Measurements from ENCODE around the gene PCGF1. TPM values are rescaled to one million over a fixed set of nuclear protein-coding genes. Genes with fewer than 3 reads are reported as not detected.
A peak's percentile ranks its signal among the peaks of the same experiment; 100 is the strongest.

Gene PCGF1
- total and polyA plus RNA-seq, 9 of the 15 experiments (the other 6 are each of a cell fraction or from before 2014, with no cell fraction given) = 20.3 to 45.7 (median 29.3) TPM

DNA sequence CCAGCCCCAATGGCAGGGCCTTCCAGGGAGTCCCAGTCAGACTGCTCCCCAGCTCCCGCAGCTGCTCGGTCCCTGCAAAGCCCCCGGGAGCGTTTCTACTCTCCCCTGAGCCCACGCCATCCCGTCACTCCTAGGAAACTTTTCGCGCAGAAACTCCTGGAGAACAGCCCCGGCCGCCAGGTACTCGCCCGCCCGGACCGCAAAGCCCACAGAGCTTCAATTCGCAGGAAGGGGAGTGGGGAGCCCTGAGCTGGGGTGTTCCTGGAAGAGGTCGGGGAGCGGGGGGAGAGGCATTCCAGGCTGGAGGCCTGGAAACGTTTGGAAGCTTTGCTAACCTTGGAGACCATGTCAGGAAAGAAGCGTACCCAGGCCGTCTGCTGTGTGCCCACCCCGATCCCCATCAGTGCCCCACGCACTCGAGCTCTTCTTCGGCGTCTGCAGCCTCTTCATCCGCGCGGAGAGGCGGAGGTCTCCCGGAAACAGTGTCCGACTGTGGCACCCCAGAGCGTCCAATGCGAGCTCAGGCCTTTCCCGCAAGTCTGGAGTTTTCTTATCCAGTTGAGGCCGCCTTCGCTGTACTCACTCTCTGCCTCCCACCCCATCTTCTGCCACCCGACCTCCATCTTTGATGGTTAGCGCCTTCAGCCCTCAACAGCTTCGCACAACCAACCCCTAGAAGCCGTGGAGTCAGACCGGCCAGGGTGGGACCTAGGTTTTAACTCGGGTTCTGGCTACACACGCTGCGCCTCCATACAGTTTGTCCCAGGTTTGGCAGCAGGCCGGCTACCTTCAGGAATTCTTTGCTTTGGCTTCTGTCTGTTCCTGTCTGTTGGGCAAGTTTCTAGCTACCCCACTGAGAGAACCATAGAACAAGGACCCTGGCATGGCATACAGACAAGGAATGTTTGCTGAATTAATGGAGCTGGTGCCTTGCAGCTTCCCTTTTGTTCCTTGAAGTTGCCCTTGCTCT is 3.7 kb downstream of the PCGF1 start (continued):
- TF ChIP-seq, protein P1, sequence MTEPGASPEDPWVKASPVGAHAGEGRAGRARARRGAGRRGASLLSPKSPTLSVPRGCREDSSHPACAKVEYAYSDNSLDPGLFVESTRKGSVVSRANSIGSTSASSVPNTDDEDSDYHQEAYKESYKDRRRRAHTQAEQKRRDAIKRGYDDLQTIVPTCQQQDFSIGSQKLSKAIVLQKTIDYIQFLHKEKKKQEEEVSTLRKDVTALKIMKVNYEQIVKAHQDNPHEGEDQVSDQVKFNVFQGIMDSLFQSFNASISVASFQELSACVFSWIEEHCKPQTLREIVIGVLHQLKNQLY (CRISPR knock-in tag; conservative IDR thresholded peaks at IDR 0.05) = no peak
- no peak for TF ChIP-seq ZNF785 (CRISPR knock-in tag; IDR thresholded peaks at IDR 0.05)
- peak; percentile 8; the same call in 1 of the 2 replicates for TF ChIP-seq JUND (IDR thresholded peaks at IDR 0.05; ENCODE audit: borderline replicate concordance, low read depth, low read length)
- no peak for TF ChIP-seq JUND (tag; IDR thresholded peaks at IDR 0.05; ENCODE audit: borderline replicate concordance, low read depth, low read length)
- no peak for TF ChIP-seq KLF16 (IDR thresholded peaks at IDR 0.05)
- TF ChIP-seq JUN (IDR thresholded peaks at IDR 0.05; ENCODE audit: borderline replicate concordance, low read depth, low read length) = no peak
- no peak for TF ChIP-seq JUN (CRISPR knock-in tag; IDR thresholded peaks at IDR 0.05; ENCODE audit: borderline replicate concordance)
- no peak for TF ChIP-seq KLF10 (CRISPR knock-in tag; IDR thresholded peaks at IDR 0.05)
- TF ChIP-seq, protein P2, sequence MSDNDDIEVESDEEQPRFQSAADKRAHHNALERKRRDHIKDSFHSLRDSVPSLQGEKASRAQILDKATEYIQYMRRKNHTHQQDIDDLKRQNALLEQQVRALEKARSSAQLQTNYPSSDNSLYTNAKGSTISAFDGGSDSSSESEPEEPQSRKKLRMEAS (CRISPR knock-in tag; IDR thresholded peaks at IDR 0.05) = no peak
- TF ChIP-seq HDAC1 (IDR thresholded peaks at IDR 0.05) = no peak
- TF ChIP-seq NFE2 (IDR thresholded peaks at IDR 0.05; ENCODE audit: low read depth) = no peak
- TF ChIP-seq SREBF1 (IDR thresholded peaks at IDR 0.05; ENCODE audit: borderline replicate concordance, low read depth, low read length) = no peak
- TF ChIP-seq, protein P3, sequence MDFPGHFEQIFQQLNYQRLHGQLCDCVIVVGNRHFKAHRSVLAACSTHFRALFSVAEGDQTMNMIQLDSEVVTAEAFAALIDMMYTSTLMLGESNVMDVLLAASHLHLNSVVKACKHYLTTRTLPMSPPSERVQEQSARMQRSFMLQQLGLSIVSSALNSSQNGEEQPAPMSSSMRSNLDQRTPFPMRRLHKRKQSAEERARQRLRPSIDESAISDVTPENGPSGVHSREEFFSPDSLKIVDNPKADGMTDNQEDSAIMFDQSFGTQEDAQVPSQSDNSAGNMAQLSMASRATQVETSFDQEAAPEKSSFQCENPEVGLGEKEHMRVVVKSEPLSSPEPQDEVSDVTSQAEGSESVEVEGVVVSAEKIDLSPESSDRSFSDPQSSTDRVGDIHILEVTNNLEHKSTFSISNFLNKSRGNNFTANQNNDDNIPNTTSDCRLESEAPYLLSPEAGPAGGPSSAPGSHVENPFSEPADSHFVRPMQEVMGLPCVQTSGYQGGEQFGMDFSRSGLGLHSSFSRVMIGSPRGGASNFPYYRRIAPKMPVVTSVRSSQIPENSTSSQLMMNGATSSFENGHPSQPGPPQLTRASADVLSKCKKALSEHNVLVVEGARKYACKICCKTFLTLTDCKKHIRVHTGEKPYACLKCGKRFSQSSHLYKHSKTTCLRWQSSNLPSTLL (IDR thresholded peaks at IDR 0.05) = no peak
- TF ChIP-seq BMI1 (IDR thresholded peaks at IDR 0.05; ENCODE audit: low read length) = no peak
- TF ChIP-seq, protein P4, sequence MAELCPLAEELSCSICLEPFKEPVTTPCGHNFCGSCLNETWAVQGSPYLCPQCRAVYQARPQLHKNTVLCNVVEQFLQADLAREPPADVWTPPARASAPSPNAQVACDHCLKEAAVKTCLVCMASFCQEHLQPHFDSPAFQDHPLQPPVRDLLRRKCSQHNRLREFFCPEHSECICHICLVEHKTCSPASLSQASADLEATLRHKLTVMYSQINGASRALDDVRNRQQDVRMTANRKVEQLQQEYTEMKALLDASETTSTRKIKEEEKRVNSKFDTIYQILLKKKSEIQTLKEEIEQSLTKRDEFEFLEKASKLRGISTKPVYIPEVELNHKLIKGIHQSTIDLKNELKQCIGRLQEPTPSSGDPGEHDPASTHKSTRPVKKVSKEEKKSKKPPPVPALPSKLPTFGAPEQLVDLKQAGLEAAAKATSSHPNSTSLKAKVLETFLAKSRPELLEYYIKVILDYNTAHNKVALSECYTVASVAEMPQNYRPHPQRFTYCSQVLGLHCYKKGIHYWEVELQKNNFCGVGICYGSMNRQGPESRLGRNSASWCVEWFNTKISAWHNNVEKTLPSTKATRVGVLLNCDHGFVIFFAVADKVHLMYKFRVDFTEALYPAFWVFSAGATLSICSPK (IDR thresholded peaks at IDR 0.05; ENCODE audit: borderline replicate concordance) = no peak
- TF ChIP-seq, protein P5, sequence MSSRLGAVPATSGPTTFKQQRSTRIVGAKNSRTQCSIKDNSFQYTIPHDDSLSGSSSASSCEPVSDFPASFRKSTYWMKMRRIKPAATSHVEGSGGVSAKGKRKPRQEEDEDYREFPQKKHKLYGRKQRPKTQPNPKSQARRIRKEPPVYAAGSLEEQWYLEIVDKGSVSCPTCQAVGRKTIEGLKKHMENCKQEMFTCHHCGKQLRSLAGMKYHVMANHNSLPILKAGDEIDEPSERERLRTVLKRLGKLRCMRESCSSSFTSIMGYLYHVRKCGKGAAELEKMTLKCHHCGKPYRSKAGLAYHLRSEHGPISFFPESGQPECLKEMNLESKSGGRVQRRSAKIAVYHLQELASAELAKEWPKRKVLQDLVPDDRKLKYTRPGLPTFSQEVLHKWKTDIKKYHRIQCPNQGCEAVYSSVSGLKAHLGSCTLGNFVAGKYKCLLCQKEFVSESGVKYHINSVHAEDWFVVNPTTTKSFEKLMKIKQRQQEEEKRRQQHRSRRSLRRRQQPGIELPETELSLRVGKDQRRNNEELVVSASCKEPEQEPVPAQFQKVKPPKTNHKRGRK (tag; IDR thresholded peaks at IDR 0.05) = no peak
- TF ChIP-seq GATAD2A (IDR thresholded peaks at IDR 0.05) = no peak
- no peak; a peak in 1 of 4 replicates for TF ChIP-seq FOXK2 (conservative IDR thresholded peaks at IDR 0.05 in 1 of 2, IDR thresholded peaks at IDR 0.05 in 1 of 2; ENCODE audit: low read depth in 2 of 2)
- TF ChIP-seq PHB (CRISPR knock-in tag; IDR thresholded peaks at IDR 0.05) = no peak
- TF ChIP-seq SMARCB1 (IDR thresholded peaks at IDR 0.05; ENCODE audit: insufficient read length, low read depth) = no peak
- TF ChIP-seq ARNT (IDR thresholded peaks at IDR 0.05) = 0 out of 4 replicates have a peak, but pooled peaks of 1 of the 2 experiments have one; percentile 14
- TF ChIP-seq NR2C2 (CRISPR knock-in tag; IDR thresholded peaks at IDR 0.05) = no peak
- TF ChIP-seq NR2C2 (tag; IDR thresholded peaks at IDR 0.05) = no peak

Measured in K562 (cell line).